NCI-H82 (cell line): ENCODE results near the gene RELL2.

Experiments used
- DNase-seq: peaks from one replicate; lab custom pipeline; 2025; lab: John Stamatoyannopoulos, UW

The RELL2 gene

DNA sequence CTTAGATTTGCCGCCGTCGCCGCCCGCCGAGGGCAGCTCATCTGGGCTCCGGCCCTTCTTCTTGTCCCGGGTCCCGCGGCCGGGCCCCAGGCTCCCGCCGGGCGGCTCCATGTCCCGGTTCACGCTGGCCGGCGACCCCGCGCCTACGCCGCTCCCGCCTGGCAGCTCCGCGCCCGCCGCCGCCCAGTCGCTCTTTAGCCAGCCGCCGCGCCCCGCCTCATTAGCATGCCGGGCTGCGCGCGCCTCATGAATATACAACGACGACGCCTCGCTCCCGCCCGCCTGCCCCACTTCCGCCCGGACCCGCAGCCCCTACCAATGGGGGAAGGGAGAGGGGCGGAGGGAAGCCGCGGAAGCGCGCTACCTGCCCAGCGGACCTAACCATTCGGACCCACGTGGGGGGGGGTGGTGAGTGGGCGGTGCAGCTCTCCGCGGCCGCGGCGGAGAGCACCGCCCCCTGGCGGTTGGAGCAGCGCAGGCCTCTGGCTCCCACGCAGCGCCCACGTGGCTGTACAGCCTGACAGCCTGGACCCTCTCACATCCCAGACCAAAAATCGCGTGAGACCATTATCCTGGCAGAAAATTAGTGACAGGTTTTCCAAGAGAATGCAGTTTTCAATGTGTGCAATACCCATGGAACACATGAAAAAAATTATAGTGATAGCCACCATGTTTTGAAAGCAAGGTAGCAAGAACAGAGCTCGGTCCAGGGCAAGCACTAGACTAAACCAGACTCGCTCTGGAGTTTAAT, 17.8 kb upstream of the RELL2 start, which contains the start of gene DIAPH1:
Gene DIAPH1, minus strand, starts transcription at position 197 of the 751 bp plus-strand sequence. Its CDS starts 86 bp downstream, at position 111.
- DNase-seq: peak; percentile 97

DNA sequence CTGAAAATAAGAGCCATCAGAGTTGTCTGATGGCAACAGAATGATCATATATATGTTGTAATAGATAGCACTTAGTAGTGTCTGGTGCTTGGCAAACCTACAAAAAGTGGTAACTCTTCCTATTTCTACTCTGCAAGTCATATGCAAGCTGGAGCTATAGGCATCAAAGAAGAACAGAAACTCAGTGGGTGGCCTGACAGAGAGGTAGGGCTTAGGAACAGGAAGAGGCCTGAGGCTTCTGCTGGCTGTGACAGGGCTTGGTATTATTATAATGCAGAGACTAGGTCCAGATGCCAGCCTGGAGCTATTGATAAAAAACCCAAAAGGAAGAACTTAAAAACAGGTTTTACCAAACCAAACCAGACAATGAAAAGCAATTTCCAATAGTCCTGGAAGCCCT, 13.6 kb upstream of the RELL2 start:
- no peak for DNase-seq

DNA sequence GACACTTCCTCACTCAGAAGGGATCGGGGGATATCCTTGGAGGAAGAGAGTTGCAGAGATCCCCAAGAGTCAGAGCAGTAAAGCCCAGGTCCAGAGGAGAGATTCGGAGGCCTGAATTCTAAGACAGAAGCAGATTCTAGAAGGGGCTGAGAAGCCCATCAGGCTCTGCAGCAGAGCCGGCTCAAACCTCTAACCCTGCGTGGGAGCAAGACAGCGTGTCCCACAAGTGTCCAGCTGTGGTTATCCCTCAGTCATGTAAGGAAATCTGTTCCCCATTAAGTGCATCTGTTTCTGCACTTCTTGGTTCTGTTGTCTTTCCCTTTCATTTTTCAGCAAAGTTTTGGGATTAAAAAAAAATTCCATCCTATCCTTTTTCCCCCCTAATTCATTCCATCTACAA, 13.2 kb upstream of the RELL2 start:
- no peak for DNase-seq

DNA sequence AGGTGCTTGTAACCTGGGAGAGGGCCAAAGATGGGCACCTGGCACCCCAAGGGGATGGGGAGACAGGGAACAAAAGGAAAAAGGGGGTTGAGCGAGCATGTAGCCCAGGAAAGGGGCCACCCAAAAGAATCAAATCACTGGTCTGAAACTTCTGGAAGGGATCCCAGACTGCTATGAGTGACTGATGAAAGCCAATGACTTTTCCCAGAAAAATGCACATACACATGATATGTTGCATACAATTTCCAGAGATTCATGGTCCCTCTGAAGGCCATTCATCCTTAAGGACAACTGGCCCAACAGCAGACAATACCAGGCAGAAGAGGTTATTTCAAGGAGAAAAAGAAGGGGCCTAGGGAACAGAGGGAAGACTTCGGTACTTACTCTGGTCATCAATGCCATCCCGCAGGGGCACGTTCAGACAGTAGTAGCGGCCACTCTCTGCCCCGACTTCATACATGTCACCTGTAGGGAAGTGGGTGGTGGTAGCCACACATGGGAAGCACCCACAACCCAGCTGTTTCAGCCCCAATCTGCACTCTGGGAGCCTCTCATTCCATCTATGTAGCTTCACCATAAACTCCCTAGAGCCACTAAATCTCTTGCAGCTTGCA, 8.5 kb upstream of the RELL2 start:
- DNase-seq: no peak

DNA sequence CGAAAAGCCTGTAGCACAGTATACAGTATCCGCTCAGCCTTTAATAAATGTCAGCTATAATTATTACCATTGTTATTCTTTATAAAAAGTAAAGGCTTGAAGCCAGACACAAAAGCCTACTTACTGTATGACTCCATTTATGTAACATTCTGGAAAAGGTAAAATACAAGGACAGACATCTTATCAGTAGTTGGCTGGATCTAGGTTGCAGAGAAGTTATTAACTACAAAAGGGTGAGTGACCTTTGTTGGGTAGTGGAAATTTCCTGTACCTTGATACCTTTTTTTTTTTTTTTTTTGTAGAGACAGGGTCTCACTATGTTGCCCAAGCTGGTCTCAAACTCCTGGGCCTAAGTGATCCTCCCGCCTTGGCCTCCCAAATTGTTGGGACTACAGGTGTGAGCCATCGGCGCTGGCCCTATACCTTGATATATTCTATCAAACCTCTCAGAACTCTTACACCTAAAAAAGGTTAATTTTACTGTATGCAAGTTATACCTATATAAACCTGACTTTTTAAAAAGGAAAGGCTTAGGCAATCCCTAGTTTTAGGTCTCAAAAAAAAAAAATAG, 6.1 kb upstream of the RELL2 start:
- no peak for DNase-seq

DNA sequence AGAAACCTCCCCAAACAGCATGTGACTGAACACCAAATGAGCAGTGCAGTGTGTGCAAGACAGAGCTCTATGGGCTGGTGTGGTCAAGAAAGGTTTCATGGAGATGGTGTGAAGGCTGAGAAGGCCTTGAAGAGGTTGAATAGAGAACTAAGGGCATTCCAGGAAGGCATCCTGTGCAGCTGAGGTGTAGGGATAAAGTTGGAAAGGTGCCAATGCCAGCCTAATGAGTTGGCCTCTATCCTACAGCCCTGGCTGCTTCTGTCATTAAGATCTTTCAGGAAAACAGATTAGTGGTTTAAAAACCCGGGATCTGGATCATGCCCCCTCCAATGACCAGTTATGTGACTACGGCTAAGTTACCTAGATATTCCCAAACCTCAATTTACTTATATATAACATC, 4.1 kb upstream of the RELL2 start:
- peak; percentile 67 for DNase-seq

DNA sequence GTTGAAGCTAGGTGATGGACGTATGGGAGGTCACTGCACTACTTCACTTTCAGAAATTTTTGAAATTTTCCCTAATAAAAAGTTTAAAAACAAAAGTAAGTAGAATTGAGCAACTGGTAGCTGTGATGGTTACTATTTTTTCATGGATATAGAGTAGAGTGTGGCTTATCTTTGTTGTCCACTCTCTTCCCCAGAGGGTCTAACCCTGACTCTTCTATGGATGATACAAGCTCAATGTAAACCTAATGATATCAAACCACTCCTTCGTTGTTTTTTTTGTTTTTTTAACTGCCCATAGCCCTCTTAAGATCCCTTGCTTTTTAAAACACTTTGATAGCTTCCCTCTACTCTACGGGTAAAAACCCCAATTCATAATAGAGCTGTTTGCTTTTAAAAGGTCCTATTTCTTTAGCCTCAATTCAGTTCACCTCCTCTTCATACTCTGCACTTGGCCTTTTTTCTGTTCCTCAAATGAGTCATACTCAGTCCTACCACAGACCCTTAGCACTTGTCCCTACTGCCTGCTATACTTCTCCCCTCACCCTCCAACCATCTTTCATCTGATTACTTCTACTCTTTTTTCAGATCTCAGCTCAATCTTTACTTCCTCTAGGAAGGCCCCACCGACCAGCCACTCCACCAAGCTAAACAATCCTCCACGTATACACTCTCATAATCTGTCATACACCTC, 2.8 kb upstream of the RELL2 start:
- no peak for DNase-seq

DNA sequence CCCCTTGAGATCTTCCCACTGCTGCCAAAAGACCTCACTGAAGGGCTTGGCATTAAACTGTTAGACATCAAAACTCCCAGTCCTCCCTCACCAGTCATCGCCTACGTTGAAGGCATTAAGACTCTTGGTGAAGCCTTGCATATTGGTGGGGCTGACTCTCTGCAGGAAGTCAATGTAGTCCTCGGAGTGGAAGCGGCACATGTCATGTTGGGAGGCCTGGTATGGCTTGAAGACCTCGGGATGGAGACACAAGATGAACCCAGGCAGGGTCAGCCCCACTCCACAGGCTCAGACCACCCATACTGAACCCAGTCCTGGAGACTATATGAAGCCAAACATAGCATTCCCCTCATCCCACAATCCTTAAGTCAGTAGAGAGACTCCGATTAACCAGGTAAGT, 2.1 kb upstream of the RELL2 start:
- DNase-seq: no peak

DNA sequence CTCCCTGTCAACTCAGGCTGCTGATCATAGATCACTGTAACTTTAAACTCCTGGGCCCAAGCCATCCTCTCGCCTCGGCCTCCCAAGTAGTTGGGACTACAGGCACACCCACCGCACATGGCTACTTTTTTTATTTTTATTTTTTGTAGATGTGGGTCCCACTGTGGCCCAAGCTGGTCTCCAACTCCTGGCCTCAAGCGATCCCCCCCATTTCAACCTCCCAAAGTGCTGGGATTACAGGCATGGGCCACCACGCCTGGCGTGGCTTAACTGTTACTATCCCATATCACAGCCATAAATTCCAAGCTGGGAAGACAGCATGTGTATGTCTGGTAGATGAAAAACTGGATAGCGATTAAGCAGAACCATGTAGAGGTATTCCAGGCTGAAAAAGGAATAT, 1.2 kb upstream of the RELL2 start:
- DNase-seq: no peak

DNA sequence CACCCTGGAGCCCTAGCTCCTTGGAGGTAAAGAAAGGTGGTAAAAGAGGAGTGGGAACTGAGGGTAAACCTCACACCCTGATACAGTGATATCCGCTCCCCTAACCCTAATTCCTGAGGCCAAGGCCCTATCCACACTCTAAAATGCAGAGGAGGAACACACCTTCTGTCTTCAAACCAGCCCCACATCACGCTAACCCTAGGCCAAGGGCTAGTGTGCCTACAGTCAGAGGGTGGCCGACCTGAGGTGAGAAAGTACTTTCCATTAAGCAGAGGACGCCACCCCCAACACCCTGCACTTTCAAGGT, 738 bp upstream of the RELL2 start:
- no peak for DNase-seq

DNA sequence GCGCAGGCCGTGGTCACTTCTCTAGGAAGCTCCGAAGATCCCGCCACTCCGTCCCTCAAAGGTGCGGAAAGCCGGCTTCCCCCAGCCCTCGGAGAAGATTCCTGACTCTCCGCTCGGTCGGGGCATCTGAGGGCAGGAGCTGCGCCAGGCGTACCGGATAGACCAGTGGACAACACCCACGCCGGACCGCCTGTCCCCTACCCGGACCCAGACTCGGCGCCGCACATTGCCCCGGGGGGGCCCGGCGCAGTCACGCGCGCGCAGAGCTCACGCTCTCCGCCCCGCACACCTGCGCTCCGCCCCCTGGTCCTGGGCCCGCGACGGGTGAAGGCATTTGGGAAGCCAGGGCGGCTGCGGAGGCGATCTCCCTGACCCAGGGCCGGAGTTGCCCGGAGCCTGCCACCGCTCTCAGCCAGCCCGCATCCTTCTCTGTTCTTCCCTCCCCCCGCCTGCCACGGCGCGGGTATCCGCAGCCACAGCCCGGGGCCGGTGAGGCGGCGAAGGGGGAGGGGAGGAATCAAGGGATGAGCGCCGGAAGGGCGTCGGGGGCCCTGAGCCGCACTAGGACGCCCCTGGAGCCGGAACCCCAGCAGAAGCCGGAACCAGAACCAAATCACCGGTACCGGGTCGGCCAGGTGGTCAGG, 448 bp downstream of the RELL2 start:
- peak; percentile 57 for DNase-seq

DNA sequence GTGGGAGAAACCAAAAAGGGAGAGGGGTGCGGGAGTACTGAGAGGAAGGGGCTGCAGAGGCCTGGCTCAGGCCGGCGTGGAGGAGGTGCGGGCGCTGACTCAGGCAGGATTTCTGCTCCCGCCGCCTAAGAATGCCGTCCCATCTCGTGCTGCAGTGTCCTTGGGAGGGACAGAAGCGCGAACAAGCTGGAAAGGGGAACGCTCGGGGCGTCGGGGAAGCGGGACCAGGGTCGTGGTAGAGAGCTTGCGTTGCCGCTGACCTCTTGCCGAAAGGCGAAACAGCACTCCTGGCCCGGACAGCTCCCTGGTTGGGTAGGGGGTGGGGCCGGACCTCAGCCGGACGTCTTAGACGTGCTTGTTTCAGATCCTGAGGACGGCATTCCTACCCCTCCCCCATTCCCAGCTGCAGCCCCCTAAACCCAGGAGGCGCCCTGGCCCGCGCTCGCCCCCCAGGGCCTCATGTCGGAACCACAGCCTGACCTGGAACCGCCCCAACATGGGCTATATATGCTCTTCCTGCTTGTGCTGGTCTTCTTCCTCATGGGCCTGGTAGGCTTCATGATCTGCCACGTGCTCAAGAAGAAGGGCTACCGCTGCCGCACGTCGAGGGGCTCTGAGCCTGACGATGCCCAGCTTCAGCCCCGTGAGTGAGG, 1.1 kb downstream of the RELL2 start:
- peak; percentile 80 for DNase-seq

DNA sequence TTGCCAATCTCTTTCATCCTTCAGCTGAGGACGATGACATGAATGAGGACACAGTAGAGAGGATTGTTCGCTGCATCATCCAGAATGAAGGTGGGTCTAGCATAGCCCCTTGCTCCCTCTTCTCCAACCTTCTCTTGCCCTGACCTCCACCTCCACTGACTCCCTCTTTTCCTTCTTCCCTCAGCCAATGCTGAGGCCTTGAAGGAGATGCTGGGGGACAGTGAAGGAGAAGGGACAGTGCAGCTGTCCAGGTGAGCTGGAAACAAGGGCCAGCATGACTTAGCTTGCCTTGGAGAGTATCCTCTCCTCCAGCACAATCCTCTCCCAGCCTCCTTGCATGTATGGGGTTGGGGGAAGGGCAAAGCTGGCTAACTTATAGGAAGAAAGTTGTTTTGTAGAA, 2.0 kb downstream of the RELL2 start:
- DNase-seq: no peak

DNA sequence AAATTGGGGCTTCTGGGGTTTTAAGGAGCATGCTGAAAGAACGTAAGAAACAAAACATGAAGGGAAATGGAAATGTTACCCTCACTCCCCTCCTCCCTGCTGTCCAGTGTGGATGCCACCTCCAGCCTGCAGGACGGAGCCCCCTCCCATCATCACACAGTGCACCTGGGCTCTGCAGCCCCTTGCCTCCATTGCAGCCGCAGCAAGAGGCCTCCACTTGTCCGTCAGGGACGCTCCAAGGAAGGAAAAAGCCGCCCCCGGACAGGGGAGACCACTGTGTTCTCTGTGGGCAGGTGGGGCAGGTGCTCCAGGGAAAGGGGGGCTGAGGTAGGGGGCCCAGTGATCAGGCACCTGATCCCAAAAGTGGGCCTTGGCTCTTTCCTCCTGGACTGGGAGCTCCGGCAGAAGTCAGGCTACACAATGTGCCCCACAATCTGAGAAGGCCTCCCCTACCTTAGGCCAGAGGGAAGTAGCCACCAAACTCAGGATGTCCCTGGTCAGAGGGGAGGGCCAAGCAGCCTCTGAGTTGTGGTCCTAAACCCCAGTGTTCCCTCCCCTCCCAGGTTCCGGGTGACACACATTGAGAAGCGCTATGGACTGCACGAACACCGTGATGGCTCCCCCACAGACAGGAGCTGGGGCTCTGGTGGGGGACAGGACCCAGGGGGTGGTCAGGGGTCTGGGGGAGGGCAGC, 2.7 kb downstream of the RELL2 start:
- no peak for DNase-seq

DNA sequence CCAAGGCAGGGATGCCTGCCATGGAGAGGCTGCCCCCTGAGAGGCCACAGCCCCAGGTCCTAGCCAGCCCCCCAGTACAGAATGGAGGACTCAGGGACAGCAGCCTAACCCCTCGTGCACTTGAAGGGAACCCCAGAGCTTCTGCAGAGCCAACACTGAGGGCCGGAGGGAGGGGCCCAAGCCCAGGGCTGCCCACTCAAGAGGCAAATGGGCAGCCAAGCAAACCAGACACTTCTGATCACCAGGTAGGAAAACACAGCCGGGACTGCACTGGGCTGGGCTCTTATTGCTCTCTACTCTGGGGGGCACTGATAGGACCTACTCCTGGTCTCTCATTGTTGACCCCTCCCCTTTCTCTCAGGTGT, 3.2 kb downstream of the RELL2 start:
- DNase-seq: no peak

DNA sequence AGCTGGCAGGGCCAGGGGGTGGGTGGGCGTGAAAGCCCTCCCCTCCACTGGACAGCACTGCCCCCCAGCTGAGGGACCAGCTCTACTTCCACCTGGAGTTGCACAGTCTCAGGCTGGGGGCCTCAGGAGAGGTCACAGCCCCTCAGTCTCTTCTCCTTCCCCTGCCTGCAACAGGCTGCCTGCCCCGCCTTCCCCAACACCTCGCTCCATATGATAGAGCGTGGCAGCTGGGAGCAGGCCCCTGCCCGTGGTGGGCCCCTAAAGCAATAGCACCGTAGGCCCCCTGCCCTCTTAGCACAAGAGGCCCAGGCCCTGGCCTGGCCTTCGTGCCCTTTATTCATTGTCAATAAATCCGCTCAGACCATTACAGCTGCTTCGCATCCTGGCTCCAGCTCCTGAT, 3.9 kb downstream of the RELL2 start:
- DNase-seq: no peak

DNA sequence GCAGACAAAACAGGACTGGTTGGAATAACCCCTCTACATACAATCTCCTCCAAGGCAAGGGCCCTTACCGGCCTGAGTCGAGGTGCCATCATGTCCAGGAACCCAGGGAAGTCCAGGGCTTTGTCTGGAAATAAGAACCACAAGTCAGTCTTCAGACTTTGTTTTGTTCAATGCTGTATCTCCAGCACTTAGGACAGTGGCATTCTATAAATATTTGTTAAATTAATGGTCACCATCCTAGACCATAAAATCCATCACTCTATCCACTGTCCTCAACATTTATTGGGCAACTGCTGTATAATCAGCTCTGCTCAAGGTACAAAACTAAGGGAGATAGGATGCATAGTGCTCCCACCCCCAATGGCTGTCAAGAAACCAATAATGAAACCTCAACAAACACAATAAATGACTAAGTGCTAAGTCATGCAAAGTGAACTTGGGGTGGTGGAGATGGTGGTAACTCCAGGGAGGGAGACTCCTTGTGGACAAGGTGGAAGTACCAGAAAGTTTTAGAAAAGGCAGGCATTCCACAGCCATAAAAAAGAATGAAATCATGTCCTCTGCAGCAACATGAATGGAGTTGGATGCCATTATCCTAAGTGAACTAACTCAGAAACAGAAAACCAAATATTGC, 5.0 kb downstream of the RELL2 start:
- no peak for DNase-seq

DNA sequence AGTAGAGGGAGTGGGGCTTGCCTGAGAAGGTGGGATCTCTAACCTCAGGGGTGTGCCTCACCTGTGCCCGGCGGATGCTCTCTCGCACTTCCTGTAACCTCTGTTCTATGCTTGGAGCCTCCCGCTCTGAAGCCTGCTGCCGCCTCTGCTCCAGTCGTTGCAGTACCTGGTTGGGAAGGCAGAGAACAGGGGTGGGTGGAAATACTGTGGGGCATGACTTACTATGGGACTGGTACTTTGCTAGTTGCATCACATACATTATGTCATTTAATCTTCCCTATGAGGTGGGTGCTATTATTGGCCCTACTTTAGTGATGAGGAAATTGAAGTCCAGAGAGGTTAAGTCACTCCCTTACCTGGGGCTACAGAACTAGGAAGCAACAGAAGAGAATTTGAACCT, 9.2 kb downstream of the RELL2 start:
- no peak for DNase-seq

DNA sequence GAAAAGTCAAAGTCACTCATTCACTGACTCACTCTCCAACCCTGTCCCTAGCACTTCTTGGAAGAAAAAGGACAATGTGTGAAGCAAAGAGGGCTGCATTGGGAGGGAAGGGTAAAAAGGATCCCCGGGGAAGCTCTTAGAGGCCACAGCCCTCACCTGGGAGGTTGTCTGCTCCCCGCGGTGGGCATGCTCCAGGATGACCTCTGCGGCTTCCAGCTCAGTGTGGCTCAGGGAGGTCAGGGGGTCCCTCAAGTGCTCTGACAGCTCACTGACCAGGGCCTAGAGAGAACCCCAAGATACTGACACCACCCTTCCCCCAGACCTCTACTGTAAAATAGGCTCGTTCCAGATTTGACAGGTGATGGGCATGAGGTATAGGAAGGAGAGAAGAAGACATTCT, 10.4 kb downstream of the RELL2 start:
- no peak for DNase-seq

DNA sequence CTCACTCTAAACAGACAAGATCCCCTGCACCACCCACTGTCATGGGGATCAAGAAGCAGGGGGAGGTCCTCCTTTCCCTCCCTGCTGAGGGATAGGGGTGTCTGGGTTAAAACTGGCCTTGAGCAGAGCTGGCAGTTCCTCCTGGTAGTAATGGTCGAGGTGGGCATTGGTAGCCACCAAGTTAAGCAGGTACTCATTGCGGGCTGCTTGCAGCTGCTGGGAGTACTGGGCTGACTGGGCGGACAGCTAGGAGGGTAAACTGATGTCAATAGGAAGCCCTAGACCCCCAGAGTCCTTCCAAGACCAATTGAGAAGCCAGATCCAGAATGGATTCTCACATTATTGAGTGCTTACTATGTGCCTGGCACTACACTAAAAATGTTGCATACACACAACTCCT, 11.1 kb downstream of the RELL2 start:
- DNase-seq: no peak

DNA sequence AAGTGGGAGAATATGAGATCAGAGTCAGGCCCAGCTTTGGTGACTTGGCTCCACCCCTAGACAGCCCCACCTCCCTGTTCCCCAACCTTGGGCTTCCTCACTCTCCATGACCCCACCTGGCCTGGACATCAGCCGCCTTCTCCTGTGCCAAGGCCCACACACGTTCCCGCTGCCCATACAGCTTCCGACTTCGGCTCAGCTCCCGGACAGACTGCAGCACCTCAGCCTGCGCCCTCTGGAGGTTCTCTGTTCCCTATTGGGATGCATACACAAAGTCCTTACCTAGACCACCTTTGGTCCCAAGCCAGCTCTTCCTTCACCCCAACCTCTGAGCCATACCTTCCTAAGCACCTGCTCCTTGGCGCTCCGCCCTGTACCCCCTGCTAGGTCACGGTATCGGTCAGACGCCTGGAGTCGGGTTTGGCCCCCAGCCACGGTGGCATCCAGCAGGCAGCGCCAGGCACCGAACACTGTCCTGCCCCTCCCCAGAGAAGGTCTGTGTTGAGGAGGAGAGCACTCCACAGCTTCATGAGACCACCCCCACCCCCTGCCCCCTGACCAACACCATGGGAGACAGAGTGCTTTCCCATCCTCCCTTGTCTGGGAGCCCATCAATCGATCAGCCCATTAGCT, 12.4 kb downstream of the RELL2 start:
- DNase-seq: no peak
